Testis (tissue), 2 donors: Measurements from ENCODE around the gene NECAB3.

Experiments used
- POLR2A ChIP-seq: fragments of 450-650 bp; IDR thresholded peaks from one replicate; pipeline ENCODE4 v1.6.1; 2017; ENCODE audit warnings: antibody characterized with exemption, mild to moderate bottlenecking, moderate library complexity
- TF ChIP-seq, protein P1 (sequence below), 3 experiments: fragments of 450-650 bp in 2 of 3; fragments of 200-600 bp in 1 of 3; sonication (generic) in 1 of 3; IDR thresholded peaks; one replicate each; pipeline ENCODE4 v1.5.1; 2016 to 2019; ENCODE audit warnings: antibody characterized with exemption in 3 of 3, mild to moderate bottlenecking in 2 of 3, moderate library complexity in 1 of 3

DNA sequence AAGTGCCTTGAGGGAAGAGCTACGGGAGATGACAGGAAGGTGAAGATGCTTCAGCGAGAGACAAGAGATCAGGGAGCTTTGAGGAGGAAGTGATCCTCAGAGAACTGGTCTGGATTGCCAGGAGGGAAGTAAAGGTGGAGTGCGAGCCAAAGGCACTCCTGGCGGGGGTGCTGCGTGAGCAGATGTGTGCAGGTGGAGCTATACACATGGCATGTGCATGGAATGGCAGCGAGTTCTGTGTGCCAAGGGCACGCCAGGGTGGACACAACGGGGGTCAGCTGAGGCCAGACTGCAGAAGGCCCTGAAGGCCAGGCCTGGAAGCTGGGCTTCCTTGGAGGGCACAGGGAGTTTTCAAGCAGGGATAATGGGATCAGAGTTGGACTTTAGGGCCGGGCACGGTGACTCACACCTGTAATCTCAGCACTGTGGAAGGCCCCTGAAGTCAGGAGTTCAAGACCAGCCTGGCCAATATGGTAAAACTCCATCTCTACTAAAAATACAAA, 39.7 kb upstream of the NECAB3 start:
- TF ChIP-seq, protein P1, sequence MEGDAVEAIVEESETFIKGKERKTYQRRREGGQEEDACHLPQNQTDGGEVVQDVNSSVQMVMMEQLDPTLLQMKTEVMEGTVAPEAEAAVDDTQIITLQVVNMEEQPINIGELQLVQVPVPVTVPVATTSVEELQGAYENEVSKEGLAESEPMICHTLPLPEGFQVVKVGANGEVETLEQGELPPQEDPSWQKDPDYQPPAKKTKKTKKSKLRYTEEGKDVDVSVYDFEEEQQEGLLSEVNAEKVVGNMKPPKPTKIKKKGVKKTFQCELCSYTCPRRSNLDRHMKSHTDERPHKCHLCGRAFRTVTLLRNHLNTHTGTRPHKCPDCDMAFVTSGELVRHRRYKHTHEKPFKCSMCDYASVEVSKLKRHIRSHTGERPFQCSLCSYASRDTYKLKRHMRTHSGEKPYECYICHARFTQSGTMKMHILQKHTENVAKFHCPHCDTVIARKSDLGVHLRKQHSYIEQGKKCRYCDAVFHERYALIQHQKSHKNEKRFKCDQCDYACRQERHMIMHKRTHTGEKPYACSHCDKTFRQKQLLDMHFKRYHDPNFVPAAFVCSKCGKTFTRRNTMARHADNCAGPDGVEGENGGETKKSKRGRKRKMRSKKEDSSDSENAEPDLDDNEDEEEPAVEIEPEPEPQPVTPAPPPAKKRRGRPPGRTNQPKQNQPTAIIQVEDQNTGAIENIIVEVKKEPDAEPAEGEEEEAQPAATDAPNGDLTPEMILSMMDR (IDR thresholded peaks at IDR 0.05): no peak
- no peak for TF ChIP-seq POLR2A
